ENCODE data around the gene MAJIN. TPM values are rescaled to one million over a fixed set of nuclear protein-coding genes. Genes with fewer than 3 reads are reported as not detected.

Gene MAJIN
- total RNA-seq, 2 experiments from 2014 or later = not detected

GRCh38 chr11:65016705-65017104, 44.8 kb upstream of the MAJIN start:
- Histone ChIP-seq H3K36me3 (ENCODE audit: insufficient read depth, low read length) (peaks cover 44% of the 10 kb centered on the region), H3K4me1 (ENCODE audit: insufficient read depth, low read length, poor library complexity, severe bottlenecking) (peaks cover 26% of the 10 kb centered on the region), H4K20me1 (ENCODE audit: insufficient read depth, low read length) (no peaks in the 10 kb centered on the region), H3K4me3 (ENCODE audit: low read depth, low read length, poor library complexity, severe bottlenecking) (no peak overlapping the region), H3K27ac (ENCODE audit: low read depth, low read length, poor library complexity, severe bottlenecking) (no peak overlapping the region), H3K79me2 (ENCODE audit: insufficient read depth, low read depth, low read length) (peaks cover 26% of the 10 kb centered on the region), H3K4me2 (ENCODE audit: low read length) (peak overlapping the region; percentile 71), H3K9me3 (ENCODE audit: low read length) (no peaks in the 10 kb centered on the region), H2AFZ (ENCODE audit: low read length) (no peak overlapping the region), H3K9me2 (ENCODE audit: insufficient read depth, low read length) (no peaks in the 10 kb centered on the region)
- BruUV-seq (replicated peaks) = no TSS peak
- intact Hi-C loops (cut with micrococcal nuclease; ENCODE audit: unreplicated experiment) = loop anchor here (10.0 kb wide), 1 partner anchor 248 kb away; the partner anchor contains the start of gene POLA2
- POLR2A ChIA-PET = interaction anchor here (0.6 kb wide), 1 partner anchor 23 kb away, joined by 3 read pairs; no protein-coding TSS in a partner anchor
- TF ChIP-seq CTCF (conservative IDR thresholded peaks at IDR 0.05; ENCODE audit: low read length) (peak; percentile 44; the same call in 1 of the 2 replicates), EZH2phosphoT487 (IDR thresholded peaks at IDR 0.05; ENCODE audit: borderline replicate concordance, low read depth, low read length) (no peak)
- peak; percentile 29 for DNase-seq (ENCODE audit: low spot score)
- CTCF ChIA-PET (ENCODE audit: unreplicated experiment) = no interaction called here

DNA sequence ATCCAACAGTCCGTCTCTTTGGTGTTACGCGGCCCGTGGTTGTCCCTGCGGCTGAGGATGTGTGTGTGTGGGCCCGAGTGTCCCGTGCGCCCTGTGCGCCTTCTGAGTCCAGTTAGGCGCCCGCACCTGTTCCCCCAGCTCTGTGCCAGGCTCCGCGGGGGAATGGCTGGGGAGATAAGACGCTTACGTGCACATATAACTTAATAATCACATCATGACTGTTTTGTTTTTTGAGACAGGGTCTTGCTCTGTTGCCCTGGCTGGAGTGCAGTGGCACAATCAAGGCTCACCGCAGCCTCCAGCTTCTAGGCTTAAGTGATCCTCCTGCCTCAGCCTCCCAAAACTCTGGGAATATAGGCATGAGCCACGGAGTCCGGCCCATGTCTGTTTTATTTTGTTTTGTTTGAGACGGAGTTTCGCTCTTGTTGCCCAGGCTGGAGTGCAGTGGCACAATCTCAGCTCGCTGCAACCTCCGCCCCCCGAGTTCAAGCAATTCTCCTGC, 42.9 kb upstream of the MAJIN start:
- BruUV-seq (replicated peaks) = TSS peak; percentile 44
- ChIA-PET CTCF (ENCODE audit: unreplicated experiment) (interaction anchor here (0.6 kb wide), 2 partner anchors 205 to 301 kb away, joined by 3 read pairs; no protein-coding TSS in a partner anchor), POLR2A (interaction anchor here (0.6 to 1.5 kb wide), 4 partner anchors 61 to 134 kb away, joined by 4 to 5 read pairs (median 4); no protein-coding TSS in a partner anchor)
- TF ChIP-seq CTCF (conservative IDR thresholded peaks at IDR 0.05; ENCODE audit: low read length) (no peak), EZH2phosphoT487 (IDR thresholded peaks at IDR 0.05; ENCODE audit: borderline replicate concordance, low read depth, low read length) (no peak)
- Histone ChIP-seq H3K4me1 (ENCODE audit: insufficient read depth, low read length, poor library complexity, severe bottlenecking) (peaks cover 26% of the 10 kb centered on the region), H3K4me2 (ENCODE audit: low read length) (peak overlapping the region; percentile 71), H3K27ac (ENCODE audit: low read depth, low read length, poor library complexity, severe bottlenecking) (peak overlapping the region; percentile 92), H3K79me2 (ENCODE audit: insufficient read depth, low read depth, low read length) (peaks cover 26% of the 10 kb centered on the region), H2AFZ (ENCODE audit: low read length) (peak overlapping the region; percentile 7; the same call in 1 of the 2 replicates), H4K20me1 (ENCODE audit: insufficient read depth, low read length) (no peaks in the 10 kb centered on the region), H3K36me3 (ENCODE audit: insufficient read depth, low read length) (peaks cover 29% of the 10 kb centered on the region), H3K9me3 (ENCODE audit: low read length) (no peaks in the 10 kb centered on the region), H3K9me2 (ENCODE audit: insufficient read depth, low read length) (no peaks in the 10 kb centered on the region), H3K4me3 (ENCODE audit: low read depth, low read length, poor library complexity, severe bottlenecking) (peak overlapping the region; percentile 83)
- intact Hi-C loops (cut with micrococcal nuclease; ENCODE audit: unreplicated experiment) = loop anchor here (1.0 to 10.0 kb wide), 7 partner anchors 13 to 250 kb away; partner anchors contain the start of genes ATG2A, CAPN1, CDCA5 and POLA2
- DNase-seq (ENCODE audit: low spot score) = no peak
